ES-I3 (cell line): ENCODE results near the gene COL6A2.
"Not testable (repeated sequence)": the region's sequence is repeated elsewhere in the genome, so short reads cannot be mapped to it uniquely, and the experiment has no call there.

Source experiments
- H3K36me3 ChIP-seq: 2 replicates; pipeline ENCODE4 v1.6.1; 2013; ENCODE audit warnings: mild to moderate bottlenecking, low read length, control low read depth, moderate library complexity; ENCODE audit not compliant: insufficient read depth
- H3K4me1 ChIP-seq: 2 replicates; pipeline ENCODE4 v1.6.1; 2013; ENCODE audit warnings: mild to moderate bottlenecking, control low read depth, low read length; ENCODE audit not compliant: insufficient read depth
- H3K9ac ChIP-seq: 2 replicates; pipeline ENCODE4 v1.6.1; 2013; ENCODE audit warnings: low read depth, mild to moderate bottlenecking, low read length, moderate library complexity
- H3K9me3 ChIP-seq: 2 replicates; pipeline ENCODE4 v1.6.1; 2013; ENCODE audit warnings: mild to moderate bottlenecking, low read length, moderate library complexity; ENCODE audit not compliant: control insufficient read depth, insufficient read depth

COL6A2 gene

GRCh38 chr21:46057111-46057709 is 40.7 kb upstream of the COL6A2 start:
- H3K9ac ChIP-seq, result no peak overlapping the region
- no peaks in the 10 kb centered on the region; the same call in 1 of the 2 replicates for H3K9me3 ChIP-seq
- H3K4me1 ChIP-seq, result peaks cover 3% of the 10 kb centered on the region; the same call in 1 of the 2 replicates
- no peaks in the 10 kb centered on the region; the same call in 1 of the 2 replicates for H3K36me3 ChIP-seq

DNA sequence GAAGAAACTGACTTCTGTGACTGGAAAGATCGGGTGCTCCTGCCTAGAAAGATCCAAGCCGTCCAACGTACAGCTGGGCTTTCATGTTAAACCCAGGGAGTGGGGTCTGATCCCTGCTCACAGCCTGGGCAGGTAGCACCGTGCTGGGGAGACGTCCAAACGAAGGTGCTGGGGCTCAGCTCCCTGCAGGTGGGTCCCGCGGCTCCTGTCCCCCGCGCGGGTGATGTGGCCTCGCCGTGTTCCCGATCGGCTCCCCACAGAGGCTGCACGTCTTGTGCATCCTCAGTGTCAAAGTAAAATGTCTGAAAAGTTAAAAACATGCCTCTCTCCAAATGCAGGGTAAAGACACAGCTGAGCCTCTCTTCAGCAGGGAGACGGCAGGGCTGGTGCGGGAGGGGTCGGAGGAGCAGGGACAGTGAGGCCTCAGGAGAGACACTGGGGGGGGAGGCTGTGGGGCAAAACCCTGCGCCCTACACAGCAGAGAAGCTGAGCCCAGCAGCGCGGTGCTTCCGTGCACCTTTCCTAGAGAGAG is 40.1 kb upstream of the COL6A2 start:
- H3K4me1 ChIP-seq, result peaks cover 3% of the 10 kb centered on the region; the same call in 1 of the 2 replicates
- no peaks in the 10 kb centered on the region; the same call in 1 of the 2 replicates for H3K36me3 ChIP-seq
- H3K9me3 ChIP-seq, result peaks cover 3% of the 10 kb centered on the region
- no peak overlapping the region for H3K9ac ChIP-seq

DNA sequence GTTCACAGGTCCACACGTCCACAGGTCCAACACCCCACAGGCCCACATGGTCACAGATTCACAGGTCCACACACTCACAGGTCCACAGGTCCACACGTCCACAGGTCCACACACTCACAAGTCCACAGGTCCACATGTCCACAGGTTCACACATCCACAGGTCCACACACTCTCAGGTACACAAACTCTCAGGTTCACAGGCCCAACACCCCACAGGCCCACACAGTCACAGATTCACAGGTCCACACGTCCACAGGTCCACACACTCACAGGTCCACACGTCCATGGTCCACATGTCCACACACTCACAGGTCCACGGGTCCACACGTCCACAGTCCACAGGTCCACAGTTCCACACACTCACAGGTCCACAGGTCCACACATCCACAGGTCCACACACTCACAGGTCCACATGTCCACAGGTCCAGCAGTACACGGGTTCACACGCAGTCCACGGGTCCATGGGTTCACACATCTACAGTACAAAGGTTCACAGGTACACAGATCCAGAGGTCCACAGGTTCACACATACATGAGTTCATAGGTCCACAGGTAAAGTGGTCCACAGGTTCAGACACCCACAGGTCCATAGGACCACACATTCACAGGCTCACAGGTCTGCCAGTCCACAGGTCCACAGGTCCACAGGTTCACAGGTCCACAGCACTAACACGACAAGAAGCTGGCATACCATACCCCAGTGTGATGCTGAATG is 39.3 kb upstream of the COL6A2 start:
- H3K36me3 ChIP-seq, result no peaks in the 10 kb centered on the region; the same call in 1 of the 2 replicates
- H3K4me1 ChIP-seq, result no peaks in the 10 kb centered on the region; the same call in 1 of the 2 replicates
- no peak overlapping the region for H3K9ac ChIP-seq
- peaks cover 4% of the 10 kb centered on the region for H3K9me3 ChIP-seq

- H3K9me3 ChIP-seq, result peaks cover 4% of the 10 kb centered on the region
These were observed 38.7 kb upstream of the COL6A2 start for GRCh38 chr21:46059195-46059594.

DNA sequence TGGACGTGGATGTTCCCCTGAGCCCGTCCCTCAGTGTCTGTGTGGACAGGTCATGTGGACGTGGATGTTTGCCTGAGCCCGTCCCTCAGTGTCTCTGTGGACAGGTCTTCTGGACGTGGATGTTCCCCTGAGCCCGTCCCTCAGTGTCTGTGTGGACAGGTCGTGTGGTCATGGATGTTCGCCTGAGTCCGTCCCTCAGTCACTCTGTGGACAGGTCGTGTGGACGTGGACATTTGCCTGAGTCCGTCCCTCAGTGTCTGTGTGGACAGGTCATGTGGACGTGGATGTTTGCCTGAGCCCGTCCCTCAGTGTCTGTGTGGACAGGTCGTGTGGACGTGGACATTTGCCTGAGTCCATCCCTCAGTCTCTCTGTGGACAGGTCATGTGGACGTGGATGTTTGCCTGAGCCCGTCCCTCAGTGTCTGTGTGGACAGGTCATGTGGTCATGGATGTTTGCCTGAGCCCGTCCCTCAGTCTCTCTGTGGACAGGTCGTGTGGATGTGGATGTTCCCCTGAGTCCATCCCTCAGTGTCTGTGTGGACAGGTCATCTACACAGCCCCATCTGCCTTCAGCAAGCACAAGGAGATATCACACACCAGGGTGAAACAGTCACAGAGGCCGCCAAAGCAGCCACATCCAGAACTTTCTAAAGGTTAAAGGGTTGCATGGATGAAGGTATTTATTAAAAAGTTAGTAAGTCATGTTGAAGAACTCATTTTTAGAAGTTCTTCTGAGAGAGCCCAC is 38.0 kb upstream of the COL6A2 start:
- not testable (repeated sequence) for H3K9me3 ChIP-seq, H3K36me3 ChIP-seq, H3K9ac ChIP-seq, H3K4me1 ChIP-seq

More at GRCh38 chr21:46059195-46059594, 38.7 kb upstream of the COL6A2 start:
- Histone ChIP-seq H3K9ac (no peak overlapping the region), H3K4me1 (no peaks in the 10 kb centered on the region; the same call in 1 of the 2 replicates), H3K36me3 (no peaks in the 10 kb centered on the region; the same call in 1 of the 2 replicates)

DNA sequence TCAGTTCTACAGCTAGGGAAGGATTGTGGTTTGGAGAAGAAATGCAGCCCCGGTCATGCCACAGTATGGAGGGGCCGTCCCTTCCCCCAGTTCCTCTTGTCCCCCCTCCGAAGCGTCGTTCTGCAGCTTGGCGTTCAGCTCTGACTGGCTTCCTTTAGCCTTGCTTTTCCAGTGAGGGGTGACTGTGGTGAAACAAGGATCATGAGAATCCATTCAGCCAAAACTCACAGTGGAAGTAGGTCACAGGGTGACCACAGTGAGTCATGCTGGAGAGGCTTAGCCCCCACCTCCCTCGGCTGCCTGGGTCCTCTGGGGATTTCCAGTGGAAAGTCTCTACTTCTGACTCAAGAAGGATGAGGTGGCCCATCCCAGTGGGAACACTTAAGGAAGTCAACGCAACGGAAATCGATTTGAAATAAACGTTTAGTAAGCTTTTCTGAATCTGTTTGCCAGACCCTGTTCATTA is 37.3 kb upstream of the COL6A2 start:
- no peaks in the 10 kb centered on the region; the same call in 1 of the 2 replicates for H3K36me3 ChIP-seq
- 0 out of 2 replicates have a peak, but pooled peaks cover 1% of the 10 kb centered on the region for H3K4me1 ChIP-seq
- H3K9ac ChIP-seq, result no peak overlapping the region
- peaks cover 4% of the 10 kb centered on the region for H3K9me3 ChIP-seq

DNA sequence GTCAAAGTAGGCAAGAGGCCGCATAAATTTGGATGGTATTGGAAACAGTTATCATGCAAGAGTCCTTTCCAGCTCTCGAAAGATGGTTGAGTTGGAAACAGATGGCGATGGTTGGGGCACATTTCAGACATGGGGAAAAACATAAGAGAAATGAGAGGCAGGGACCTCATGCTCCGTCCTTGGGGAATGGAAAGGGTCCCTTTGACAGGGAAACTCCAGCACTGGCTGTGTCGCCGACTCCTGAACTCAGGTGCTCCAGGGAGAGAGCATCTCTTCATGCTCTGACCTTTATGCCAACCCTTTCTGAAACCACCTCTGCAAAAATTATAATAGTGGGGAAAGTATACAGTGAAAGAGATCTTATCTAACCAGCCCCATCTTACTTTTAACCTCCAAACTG is 36.8 kb upstream of the COL6A2 start:
- Histone ChIP-seq H3K4me1 (0 out of 2 replicates have a peak, but pooled peaks cover 5% of the 10 kb centered on the region), H3K9me3 (peaks cover 4% of the 10 kb centered on the region), H3K9ac (no peak overlapping the region), H3K36me3 (no peaks in the 10 kb centered on the region; the same call in 1 of the 2 replicates)

- no peak overlapping the region for H3K9ac ChIP-seq
- H3K4me1 ChIP-seq, result 0 out of 2 replicates have a peak, but pooled peaks cover 7% of the 10 kb centered on the region
- H3K9me3 ChIP-seq, result peaks cover 4% of the 10 kb centered on the region
- no peaks in the 10 kb centered on the region; the same call in 1 of the 2 replicates for H3K36me3 ChIP-seq
These were observed 36.4 kb upstream of the COL6A2 start for GRCh38 chr21:46061518-46061917.

- Histone ChIP-seq H3K9ac (no peak overlapping the region), H3K36me3 (no peaks in the 10 kb centered on the region; the same call in 1 of the 2 replicates), H3K4me1 (0 out of 2 replicates have a peak, but pooled peaks cover 7% of the 10 kb centered on the region), H3K9me3 (peaks cover 4% of the 10 kb centered on the region)
These were observed 36.0 kb upstream of the COL6A2 start for GRCh38 chr21:46061950-46062349.

DNA sequence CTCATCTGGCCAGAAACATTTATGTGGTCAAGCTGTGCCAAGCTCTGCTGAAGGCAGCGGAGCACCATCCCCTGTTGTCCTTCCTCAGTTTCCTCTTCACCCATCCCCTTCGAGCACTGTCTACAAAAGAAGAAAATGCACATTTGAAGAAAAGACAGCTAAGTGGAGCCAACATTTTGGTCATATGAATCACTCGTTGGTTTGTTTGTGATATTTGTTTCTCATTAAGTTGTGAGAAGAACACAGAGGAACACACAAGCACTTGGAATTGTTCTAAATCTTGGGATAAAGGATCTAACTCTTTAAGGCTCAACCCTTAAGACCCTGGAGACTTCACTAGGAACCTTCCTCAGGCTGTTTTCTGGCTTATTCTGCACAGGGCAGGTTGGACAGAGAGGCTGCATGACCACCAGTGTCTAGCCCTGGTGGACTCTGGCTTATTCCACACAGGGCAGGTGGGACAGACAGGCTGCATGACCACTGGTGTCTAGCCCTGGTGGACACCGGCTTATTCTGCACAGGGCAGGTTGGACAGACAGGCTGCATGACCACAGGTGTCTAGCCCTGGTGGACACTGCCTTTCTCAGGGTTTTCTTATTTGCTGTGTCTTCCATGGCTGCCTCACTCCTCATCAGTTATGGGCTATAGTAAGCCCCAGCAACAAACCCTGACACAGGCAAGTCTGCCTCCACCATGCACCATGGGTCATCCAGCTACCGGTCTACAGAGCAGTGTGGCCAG is 35.3 kb upstream of the COL6A2 start:
- peaks cover 4% of the 10 kb centered on the region for H3K9me3 ChIP-seq
- no peaks in the 10 kb centered on the region; the same call in 1 of the 2 replicates for H3K36me3 ChIP-seq
- H3K4me1 ChIP-seq, result 0 out of 2 replicates have a peak, but pooled peaks cover 7% of the 10 kb centered on the region
- no peak overlapping the region for H3K9ac ChIP-seq

DNA sequence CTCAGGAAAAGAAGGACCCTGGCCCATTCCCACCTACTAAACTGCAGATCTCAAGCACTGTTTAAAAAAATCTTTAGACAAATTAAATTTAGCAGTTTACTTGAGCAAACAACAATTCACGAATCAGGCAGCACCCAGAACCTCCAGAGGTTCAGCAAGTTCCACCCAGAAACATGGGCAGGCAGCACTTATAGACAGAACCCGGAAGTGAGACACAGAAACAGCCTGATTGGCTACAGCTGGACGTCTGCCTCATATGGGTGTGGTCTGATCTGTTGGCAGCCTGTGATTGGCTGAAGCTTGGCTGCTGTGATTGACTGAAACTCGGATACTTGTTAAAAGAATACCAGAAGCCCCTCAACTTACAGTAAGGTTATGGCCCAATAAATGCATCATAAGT is 34.7 kb upstream of the COL6A2 start:
- Histone ChIP-seq H3K9me3 (peaks cover 4% of the 10 kb centered on the region), H3K36me3 (no peaks in the 10 kb centered on the region; the same call in 1 of the 2 replicates), H3K4me1 (0 out of 2 replicates have a peak, but pooled peaks cover 7% of the 10 kb centered on the region), H3K9ac (no peak overlapping the region)

- Histone ChIP-seq H3K36me3 (no peaks in the 10 kb centered on the region; the same call in 1 of the 2 replicates), H3K9ac (no peak overlapping the region), H3K4me1 (0 out of 2 replicates have a peak, but pooled peaks cover 7% of the 10 kb centered on the region), H3K9me3 (peaks cover 4% of the 10 kb centered on the region)
These were observed 33.9 kb upstream of the COL6A2 start for GRCh38 chr21:46063734-46064680.
